ENCODE data around the gene KLHL1.

Gene KLHL1

GRCh38 chr13:69872321-69873047 is 235.8 kb downstream of the KLHL1 start:
- Histone ChIP-seq H4K20me1 (ENCODE audit: insufficient read depth, low read length, poor library complexity, severe bottlenecking) (no peaks in the 10 kb centered on the region), H3F3A (ENCODE audit: low read depth) (no peaks in the 10 kb centered on the region), H3K9ac (ENCODE audit: low read depth, low read length, poor library complexity, severe bottlenecking) (no peak overlapping the region), H3K4me1 (ENCODE audit: insufficient read depth, low read length, poor library complexity, severe bottlenecking) (no peaks in the 10 kb centered on the region), H3K9me2 (replicated peaks; ENCODE audit: low read depth, low read length) (no peaks in the 10 kb centered on the region), H3K27me3 (ENCODE audit: insufficient read depth, low read length, poor library complexity, severe bottlenecking) (no peaks in the 10 kb centered on the region), H2AFZ (ENCODE audit: low read length) (no peak overlapping the region), H3K4me3 (ENCODE audit: low read length, poor library complexity, severe bottlenecking) (no peak overlapping the region), H3K4me2 (ENCODE audit: low read depth, low read length, poor library complexity, severe bottlenecking) (no peak overlapping the region), H3K36me3 (ENCODE audit: insufficient read depth, low read length) (no peaks in the 10 kb centered on the region), H3K9me3 (ENCODE audit: insufficient read depth, low read depth, low read length) (no peaks in the 10 kb centered on the region), H3K79me2 (ENCODE audit: insufficient read depth, low read length) (no peaks in the 10 kb centered on the region)
- TF ChIP-seq EZH2phosphoT487 (IDR thresholded peaks at IDR 0.05; ENCODE audit: borderline replicate concordance) (no peak), CTCF (conservative IDR thresholded peaks at IDR 0.05; ENCODE audit: low read length) (no peak)

- Histone ChIP-seq H3K9ac (ENCODE audit: low read depth, low read length, poor library complexity, severe bottlenecking) (no peak overlapping the region), H3F3A (ENCODE audit: low read depth) (no peaks in the 10 kb centered on the region)
- TF ChIP-seq CTCF (conservative IDR thresholded peaks at IDR 0.05; ENCODE audit: low read length) (no peak), EZH2phosphoT487 (IDR thresholded peaks at IDR 0.05; ENCODE audit: borderline replicate concordance) (no peak)
Measured at GRCh38 chr13:69866555-69866954, 241.7 kb downstream of the KLHL1 start.

GRCh38 chr13:69857183-69857821 is 250.9 kb downstream of the KLHL1 start:
- H3K4me1 ChIP-seq (ENCODE audit: insufficient read depth, low read length, poor library complexity, severe bottlenecking) = no peaks in the 10 kb centered on the region
- H3K4me2 ChIP-seq (ENCODE audit: low read depth, low read length, poor library complexity, severe bottlenecking) = no peak overlapping the region
- H3F3A ChIP-seq (ENCODE audit: low read depth) = no peaks in the 10 kb centered on the region
- H3K4me3 ChIP-seq (ENCODE audit: low read length, poor library complexity, severe bottlenecking) = no peak overlapping the region
- H4K20me1 ChIP-seq (ENCODE audit: insufficient read depth, low read length, poor library complexity, severe bottlenecking) = no peaks in the 10 kb centered on the region
- TF ChIP-seq EZH2phosphoT487 (IDR thresholded peaks at IDR 0.05; ENCODE audit: borderline replicate concordance) (no peak), CTCF (conservative IDR thresholded peaks at IDR 0.05; ENCODE audit: low read length) (peak; percentile 83)
- no peak overlapping the region for H3K9ac ChIP-seq (ENCODE audit: low read depth, low read length, poor library complexity, severe bottlenecking)
- H3K9me3 ChIP-seq (ENCODE audit: insufficient read depth, low read depth, low read length) = no peaks in the 10 kb centered on the region
- H3K9me2 ChIP-seq (replicated peaks; ENCODE audit: low read depth, low read length) = no peaks in the 10 kb centered on the region
- H3K79me2 ChIP-seq (ENCODE audit: insufficient read depth, low read length) = no peaks in the 10 kb centered on the region
- H3K27me3 ChIP-seq (ENCODE audit: insufficient read depth, low read length, poor library complexity, severe bottlenecking) = no peaks in the 10 kb centered on the region
- H2AFZ ChIP-seq (ENCODE audit: low read length) = no peak overlapping the region
- H3K36me3 ChIP-seq (ENCODE audit: insufficient read depth, low read length) = no peaks in the 10 kb centered on the region

More at GRCh38 chr13:69866555-69866954, 241.7 kb downstream of the KLHL1 start:
- no peak overlapping the region for H3K4me2 ChIP-seq (ENCODE audit: low read depth, low read length, poor library complexity, severe bottlenecking)
- no peaks in the 10 kb centered on the region for H3K79me2 ChIP-seq (ENCODE audit: insufficient read depth, low read length)
- H3K9me2 ChIP-seq (replicated peaks; ENCODE audit: low read depth, low read length) = no peaks in the 10 kb centered on the region
- no peaks in the 10 kb centered on the region for H3K36me3 ChIP-seq (ENCODE audit: insufficient read depth, low read length)
- H3K27me3 ChIP-seq (ENCODE audit: insufficient read depth, low read length, poor library complexity, severe bottlenecking) = no peaks in the 10 kb centered on the region
- no peaks in the 10 kb centered on the region for H3K4me1 ChIP-seq (ENCODE audit: insufficient read depth, low read length, poor library complexity, severe bottlenecking)
- no peaks in the 10 kb centered on the region for H4K20me1 ChIP-seq (ENCODE audit: insufficient read depth, low read length, poor library complexity, severe bottlenecking)
- H3K4me3 ChIP-seq (ENCODE audit: low read length, poor library complexity, severe bottlenecking) = no peak overlapping the region
- H3K9me3 ChIP-seq (ENCODE audit: insufficient read depth, low read depth, low read length) = no peaks in the 10 kb centered on the region
- no peak overlapping the region for H2AFZ ChIP-seq (ENCODE audit: low read length)

All from Loucy (cell line).